HL-60/S4 treated with phorbol 12-myristate 13-acetate at 8.2 ng/mL for 4 days and 3 days (cell line): ENCODE results near the gene INPP5F.
"Not testable (repeated sequence)": the region's sequence is repeated elsewhere in the genome, so short reads cannot be mapped to it uniquely, and the experiment has no call there.

Experiments used
- in situ Hi-C: fragments of 300-500 bp; cut with MboI; formaldehyde crosslinking; loops from 2 replicates; pipeline ENCODE4 v1.15.0; 2022; ENCODE audit warnings: low sequenced_read_pairs

INPP5F gene

DNA sequence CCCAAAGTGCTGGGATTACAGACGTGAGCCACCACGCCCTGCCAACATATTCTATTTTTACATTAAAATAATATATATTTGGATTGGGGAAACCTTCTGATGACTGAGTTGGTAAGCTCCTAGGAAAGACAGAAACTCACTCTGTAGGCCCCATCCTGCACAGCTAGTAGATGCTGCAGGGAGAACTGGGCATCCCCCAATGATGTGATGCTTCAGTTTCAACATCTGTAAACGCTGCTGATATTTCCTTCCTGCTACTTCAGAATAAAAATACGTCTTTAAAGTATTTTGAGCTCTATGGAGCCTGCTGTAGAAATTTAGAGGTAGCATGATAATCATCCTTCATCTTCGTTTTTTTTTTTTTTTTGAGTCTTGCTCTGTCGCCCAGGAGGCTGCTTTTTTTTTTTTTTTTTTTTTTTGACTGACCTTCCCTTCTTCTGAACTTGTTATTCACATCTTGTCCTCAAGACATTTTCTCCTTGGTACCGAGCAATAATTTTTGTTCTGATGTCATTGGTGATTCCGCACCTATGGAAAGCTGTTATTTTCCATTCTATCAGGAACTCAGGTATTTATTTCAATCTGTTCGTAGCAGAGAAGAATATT, 21.8 kb upstream of the INPP5F start:
- in situ Hi-C loops = no loop called here

- in situ Hi-C loops = no loop called here
These were observed 20.4 kb upstream of the INPP5F start for GRCh38 chr10:119705434-119705831.

DNA sequence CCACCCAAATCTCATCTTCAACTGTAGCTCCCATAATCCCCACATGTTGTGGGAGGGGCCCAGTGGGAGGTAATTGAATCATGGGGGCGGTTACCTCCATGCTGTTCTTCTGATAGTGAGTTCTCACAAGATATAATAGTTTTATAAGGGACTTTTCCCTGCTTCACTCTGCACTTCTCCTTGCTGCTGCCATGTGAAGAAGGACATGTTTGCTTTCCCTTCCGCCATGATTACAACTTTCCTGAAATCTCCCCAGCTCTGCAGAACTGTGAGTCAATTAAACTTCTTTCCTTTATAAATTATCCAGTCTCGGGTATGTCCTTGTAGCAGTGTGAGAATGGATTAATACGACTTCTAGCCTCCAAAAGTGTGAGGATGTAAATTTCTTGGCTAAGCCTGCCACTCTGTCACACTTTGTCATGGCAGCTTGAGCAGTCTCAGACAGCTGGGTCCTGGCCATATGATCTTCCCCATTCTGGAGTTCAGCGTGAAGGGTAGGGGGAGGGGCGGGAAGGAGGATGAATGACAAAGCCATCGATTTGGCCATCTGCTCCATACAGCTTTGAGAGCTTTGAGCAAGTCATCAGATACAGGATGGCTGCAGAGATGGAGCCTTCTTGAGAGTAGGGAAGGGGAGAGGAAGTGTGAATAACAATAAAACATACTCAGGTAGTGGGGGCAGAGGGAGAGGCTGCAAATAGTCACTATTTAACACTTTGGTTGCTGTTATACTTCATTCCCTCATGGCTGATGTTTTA, 19.1 kb upstream of the INPP5F start:
- in situ Hi-C loops = no loop called here

DNA sequence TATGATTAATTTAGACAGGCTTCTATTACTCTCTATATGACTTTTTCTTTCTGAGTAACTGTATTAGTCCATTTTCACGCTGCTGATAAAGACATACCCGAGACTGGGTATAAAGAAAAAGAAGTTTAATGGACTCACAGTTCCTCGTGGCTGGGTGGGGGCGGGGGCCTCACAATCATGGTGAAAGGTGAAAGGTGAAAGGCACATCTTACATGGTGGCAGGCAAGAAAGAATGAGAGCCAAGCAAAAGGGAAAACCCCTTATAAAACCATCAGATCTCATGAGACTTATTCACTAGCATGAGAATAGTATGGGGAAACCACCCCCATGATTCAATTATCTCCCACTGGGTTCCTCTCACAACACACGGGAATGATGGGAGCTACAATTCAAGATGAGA, 18.5 kb upstream of the INPP5F start:
- in situ Hi-C loops = not testable (repeated sequence)

DNA sequence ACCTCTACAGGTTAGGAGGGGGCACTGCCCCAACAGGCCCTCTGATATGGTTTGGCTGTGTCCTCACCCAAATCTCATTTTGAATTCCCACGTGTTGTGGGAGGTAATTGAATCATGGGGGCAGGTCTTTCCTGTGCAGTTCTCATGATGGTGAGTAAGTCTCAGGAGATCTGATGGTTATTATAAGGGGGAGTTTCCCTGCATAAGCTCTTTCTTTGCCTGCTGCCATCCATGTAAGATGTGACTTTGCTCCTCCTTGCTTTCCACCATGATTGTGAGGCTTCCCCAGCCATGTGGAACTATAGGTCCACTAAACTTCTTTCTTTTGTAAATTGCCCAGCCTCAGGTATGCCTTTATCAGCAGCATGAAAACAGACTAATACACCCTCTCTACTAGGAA, 14.9 kb upstream of the INPP5F start:
- in situ Hi-C loops = not testable (repeated sequence)

DNA sequence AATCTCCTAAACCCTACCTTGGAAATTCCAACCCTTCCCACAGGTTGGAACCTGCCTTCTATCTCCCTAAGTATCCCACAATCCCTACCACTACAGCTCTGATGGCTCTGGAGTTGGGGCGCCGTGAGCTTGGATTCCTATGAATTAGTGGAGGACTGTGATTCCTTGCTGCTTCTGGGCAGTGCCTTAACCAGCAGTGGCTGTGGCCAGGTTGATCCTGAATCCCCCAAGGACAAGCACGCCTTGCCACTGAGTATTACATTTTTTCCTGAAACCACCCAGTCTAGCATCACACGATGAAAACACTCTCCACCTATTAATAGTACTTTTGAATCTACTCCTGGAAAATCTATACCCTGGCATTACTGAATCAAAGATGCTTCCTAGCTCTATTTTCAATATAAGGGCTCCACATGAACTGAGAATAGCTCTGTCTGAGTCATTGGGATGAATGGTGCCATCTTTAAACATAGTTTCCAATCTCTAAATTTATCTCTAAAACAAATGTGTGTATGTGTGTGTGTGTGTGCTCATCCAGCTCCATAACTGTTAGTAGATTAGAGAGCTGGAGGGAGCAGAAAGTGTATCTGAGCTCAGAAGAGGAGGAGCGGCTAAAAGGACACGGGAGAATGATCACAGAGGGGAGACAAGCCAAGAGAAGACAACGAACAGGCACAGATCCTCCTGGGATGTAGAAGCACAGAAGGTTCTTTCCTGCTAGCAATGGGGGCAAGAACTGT, 11.9 kb upstream of the INPP5F start:
- in situ Hi-C loops = no loop called here

GRCh38 chr10:119714484-119714816, 11.4 kb upstream of the INPP5F start:
- in situ Hi-C loops = no loop called here

- in situ Hi-C loops = no loop called here
These were observed 10.0 kb upstream of the INPP5F start for GRCh38 chr10:119715628-119716505.

DNA sequence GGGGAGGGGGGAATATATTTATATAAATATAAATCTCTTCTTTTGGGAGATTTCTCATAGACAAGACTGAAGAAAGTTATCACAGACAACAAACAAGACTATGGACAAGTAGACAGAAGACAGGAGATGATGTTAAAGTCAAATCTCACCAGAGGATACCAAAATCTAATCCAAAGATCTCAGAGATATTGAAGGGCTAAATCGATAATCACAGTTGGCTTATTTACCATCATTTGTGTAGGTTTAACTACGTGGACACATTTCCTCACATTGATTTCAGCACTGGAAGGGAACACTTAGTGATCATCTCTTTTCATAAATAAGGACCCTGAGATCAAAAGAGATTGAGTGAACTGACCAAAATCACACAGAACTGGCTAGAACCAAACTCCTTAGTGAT, 2.7 kb upstream of the INPP5F start:
- in situ Hi-C loops = no loop called here

DNA sequence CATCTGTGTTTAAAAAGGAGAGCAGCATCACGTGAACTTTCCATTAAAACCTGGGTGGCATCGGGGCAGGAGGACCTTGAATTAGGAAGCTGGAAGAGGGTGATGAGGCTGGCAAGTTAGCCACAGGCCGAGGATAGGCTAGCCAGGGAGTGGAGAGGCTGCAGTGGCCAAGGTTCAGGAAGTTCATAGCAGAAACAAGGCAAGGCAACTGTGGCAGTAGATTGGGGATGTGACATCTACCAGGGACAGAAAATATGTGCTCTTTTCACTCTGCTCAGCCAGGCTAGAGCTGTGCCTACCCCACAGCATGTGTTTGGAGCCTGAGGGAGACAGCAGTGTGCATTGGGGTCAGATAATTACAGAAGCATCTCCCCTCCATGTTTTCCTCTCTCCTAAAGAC, 2.2 kb upstream of the INPP5F start:
- in situ Hi-C loops = no loop called here

DNA sequence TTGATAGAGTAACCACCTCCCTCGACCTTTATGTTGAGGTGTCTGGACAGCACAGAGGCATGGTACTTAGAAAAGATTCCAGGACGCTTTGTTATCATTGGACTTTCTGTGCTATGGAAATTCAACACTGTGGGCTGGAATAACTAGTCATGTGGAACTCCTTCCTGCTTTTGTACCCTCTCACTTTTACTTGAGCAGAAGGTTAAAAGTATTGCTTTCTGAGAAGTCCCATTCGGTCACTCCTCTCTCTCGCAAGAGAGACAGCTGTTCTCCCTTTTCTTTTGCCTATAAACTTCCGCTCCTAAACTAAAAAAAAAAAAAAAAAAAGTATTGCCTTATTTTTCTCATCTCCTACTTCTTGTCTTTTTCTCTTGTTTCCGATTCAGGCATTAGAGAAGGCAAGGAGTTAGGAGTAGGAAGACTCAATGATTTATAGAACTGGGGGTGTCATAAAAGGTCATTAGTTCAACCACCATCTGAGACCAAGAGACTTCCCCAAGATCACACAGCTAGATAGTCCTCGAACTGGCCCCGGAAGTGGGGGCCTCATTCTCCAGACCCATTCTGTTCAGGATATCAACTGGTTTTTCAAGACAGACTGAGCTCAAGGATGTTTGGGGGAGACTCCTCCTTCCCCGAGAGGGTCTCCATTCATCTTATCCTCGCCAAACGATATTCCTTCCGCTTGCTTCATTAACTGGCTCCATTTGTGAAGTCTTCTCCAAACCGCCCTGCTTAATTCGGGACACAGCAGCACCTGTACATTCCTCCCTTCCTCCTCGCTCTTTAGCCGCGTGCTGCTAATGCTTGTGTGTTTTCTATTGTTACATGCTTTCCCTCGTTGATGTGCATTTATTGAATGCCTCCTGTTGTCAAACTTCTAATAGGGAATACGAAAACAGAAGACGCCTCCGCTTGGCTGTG, 995 bp upstream of the INPP5F start:
- in situ Hi-C loops = no loop called here

DNA sequence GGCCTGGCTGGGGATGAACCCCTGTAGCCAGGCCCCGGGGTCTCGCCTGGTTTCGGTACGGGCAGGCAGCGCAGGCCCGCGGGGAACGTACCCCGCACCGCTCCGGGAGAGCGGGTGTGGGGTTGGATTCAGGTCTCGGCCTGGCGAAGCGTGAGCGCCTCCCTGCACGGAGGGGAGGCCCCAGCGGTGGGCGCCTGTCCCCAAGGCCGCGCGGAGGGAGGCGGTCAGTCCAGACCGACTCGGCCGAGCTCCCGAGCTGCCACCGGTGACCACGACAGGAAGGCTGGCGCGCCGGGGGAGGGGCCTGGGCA, 378 bp upstream of the INPP5F start:
- in situ Hi-C loops = no loop called here

- in situ Hi-C loops = no loop called here
These were observed 919 bp downstream of the INPP5F start for GRCh38 chr10:119726676-119727261.

GRCh38 chr10:119728172-119728800, 2.4 kb downstream of the INPP5F start:
- in situ Hi-C loops = no loop called here

GRCh38 chr10:119734396-119735332, 8.8 kb downstream of the INPP5F start:
- in situ Hi-C loops = no loop called here

GRCh38 chr10:119735451-119735850, 9.6 kb downstream of the INPP5F start:
- in situ Hi-C loops = no loop called here

DNA sequence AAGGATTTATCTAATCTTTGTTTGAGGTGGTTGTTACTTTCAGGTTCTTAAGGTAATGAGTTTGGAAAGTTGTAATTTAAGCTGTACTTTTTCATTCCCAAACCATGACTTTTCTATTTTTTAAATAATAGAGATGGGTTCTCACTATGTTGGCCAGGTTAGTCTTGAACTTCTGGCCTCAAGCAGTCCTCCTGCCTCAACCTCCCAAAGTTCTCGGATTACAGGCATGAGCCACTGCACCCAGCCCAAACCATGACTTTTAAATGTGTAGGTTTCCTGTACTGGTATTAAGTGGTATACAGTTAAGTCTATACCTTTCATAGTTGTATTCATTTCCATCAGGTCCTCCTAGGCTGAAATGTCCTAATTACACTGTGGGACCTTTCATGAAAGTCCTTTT, 10.4 kb downstream of the INPP5F start:
- in situ Hi-C loops = no loop called here

DNA sequence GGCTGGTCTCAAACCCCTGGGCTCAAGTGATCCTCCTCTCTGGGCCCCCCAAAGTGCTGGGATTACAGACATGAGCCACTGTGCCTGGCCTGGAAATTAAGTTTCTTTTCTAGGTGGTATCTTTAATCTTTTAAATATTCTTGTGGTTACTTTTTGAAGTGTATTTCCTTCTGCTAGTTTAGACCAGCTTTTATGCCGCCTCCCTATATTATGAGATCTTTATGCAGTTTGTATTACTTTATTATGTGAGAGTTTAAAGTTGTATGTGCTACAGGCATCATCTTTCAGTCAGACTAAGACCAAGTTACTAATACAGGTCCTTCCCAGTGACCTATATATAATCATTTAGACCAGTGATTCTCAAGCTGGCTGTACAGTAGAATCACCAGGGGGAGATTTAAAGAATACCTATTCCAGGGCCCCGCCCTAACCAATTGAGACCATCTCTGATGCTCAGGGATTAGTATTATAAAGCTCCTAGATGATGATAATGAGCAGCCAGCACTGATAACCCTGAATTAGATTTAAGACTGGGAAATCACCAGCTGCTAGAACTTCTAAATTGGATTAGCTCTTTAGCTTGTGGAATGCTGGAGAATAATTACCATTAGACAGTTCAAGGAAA, 11.3 kb downstream of the INPP5F start:
- in situ Hi-C loops = no loop called here
